HepG2 (cell line): ENCODE data around the gene PHF23. TPM values are rescaled to one million over a fixed set of nuclear protein-coding genes. Genes with fewer than 3 reads are reported as not detected.

ENCODE experiments used
- BRD4 ChIP-seq: sonication (generic); formaldehyde crosslinking; IDR thresholded peaks from 2 replicates; pipeline ENCODE4 v1.4.0; 2020; ENCODE audit warnings: missing genetic modification reagents
- FOXO1 ChIP-seq: sonication (generic); formaldehyde crosslinking; IDR thresholded peaks from 2 replicates; pipeline ENCODE4 v1.4.0; 2020; ENCODE audit warnings: missing genetic modification reagents
- GATAD2A ChIP-seq: IDR thresholded peaks from 2 replicates; pipeline ENCODE4 v1.6.1; 2016
- GZF1 ChIP-seq: sonication (generic); formaldehyde crosslinking; IDR thresholded peaks from 2 replicates; pipeline ENCODE4 v1.5.1; 2020; ENCODE audit warnings: mild to moderate bottlenecking, missing genetic modification reagents
- HNRNPLL ChIP-seq: fragments of 200-400 bp; formaldehyde crosslinking; IDR thresholded peaks from 2 replicates; pipeline ENCODE4 v1.6.1; 2017; ENCODE audit warnings: mild to moderate bottlenecking, low read depth, low read length; ENCODE audit not compliant: poor library complexity, severe bottlenecking
- TAF15 ChIP-seq: fragments of 200-400 bp; formaldehyde crosslinking; IDR thresholded peaks from one replicate; pipeline ENCODE4 v1.6.1; 2018; ENCODE audit warnings: mild to moderate bottlenecking, low read depth, low read length; ENCODE audit not compliant: poor library complexity, severe bottlenecking
- U2AF2 ChIP-seq: fragments of 200-400 bp; formaldehyde crosslinking; IDR thresholded peaks from 2 replicates; pipeline ENCODE4 v1.6.1; 2017; ENCODE audit warnings: low read depth, mild to moderate bottlenecking, low read length
- ZFP90 ChIP-seq: sonication (generic); formaldehyde crosslinking; IDR thresholded peaks from 2 replicates; pipeline ENCODE4 v1.8.0; 2022; ENCODE audit warnings: missing genetic modification reagents, mild to moderate bottlenecking, inconsistent platforms, borderline replicate concordance
- ZNF512 ChIP-seq: sonication (generic); formaldehyde crosslinking; IDR thresholded peaks from 2 replicates; pipeline ENCODE4 v1.4.0; 2020; ENCODE audit warnings: mild to moderate bottlenecking, missing genetic modification reagents
- ZNF547 ChIP-seq: sonication (generic); formaldehyde crosslinking; IDR thresholded peaks from 2 replicates; pipeline ENCODE4 v1.5.1; 2020; ENCODE audit warnings: mild to moderate bottlenecking, missing genetic modification reagents
- polyA plus RNA-seq, 8 experiments: library from polyadenylated mRNA; depleted of rRNA in 3 of 8; stranded (reverse) in 7 of 8; unstranded in 1 of 8; fragments of >200 nt; fragmentation: Illumina TruSeq in 4 of 8; extraction: Trizol in 4 of 8; gene quantifications; 2 replicates each; pipeline versions ENCODE4 v1.2.1 to v1.2.3, GENCODE V29; 2011 to 2016; ENCODE audit warnings: low read depth in 4 of 8, missing spikeins in 1 of 8, mixed read lengths in 1 of 8; ENCODE audit not compliant: insufficient read depth in 1 of 8
- total RNA-seq, 5 experiments: library from RNA; depleted of rRNA; stranded (reverse); fragments of >200 nt; fragmentation: Illumina TruSeq; extraction: Trizol; gene quantifications; 2 replicates each; pipeline ENCODE4 v1.2.3, GENCODE V29; 2016; ENCODE audit warnings: low read depth in 1 of 5
- TF ChIP-seq, protein P1 (sequence below): sonication (generic); formaldehyde crosslinking; IDR thresholded peaks from 2 replicates; pipeline ENCODE4 v1.4.0; 2020; ENCODE audit warnings: low read depth, missing genetic modification reagents
- TF ChIP-seq, protein P2 (sequence below): sonication (generic); formaldehyde crosslinking; IDR thresholded peaks from 2 replicates; pipeline ENCODE4 v1.4.0; 2020; ENCODE audit warnings: missing genetic modification reagents

The PHF23 gene
- total and polyA plus RNA-seq, 2 of the 13 experiments (the other 11 are each of a cell fraction or from before 2014, with no cell fraction given) = 27.6 to 33.2 TPM

DNA sequence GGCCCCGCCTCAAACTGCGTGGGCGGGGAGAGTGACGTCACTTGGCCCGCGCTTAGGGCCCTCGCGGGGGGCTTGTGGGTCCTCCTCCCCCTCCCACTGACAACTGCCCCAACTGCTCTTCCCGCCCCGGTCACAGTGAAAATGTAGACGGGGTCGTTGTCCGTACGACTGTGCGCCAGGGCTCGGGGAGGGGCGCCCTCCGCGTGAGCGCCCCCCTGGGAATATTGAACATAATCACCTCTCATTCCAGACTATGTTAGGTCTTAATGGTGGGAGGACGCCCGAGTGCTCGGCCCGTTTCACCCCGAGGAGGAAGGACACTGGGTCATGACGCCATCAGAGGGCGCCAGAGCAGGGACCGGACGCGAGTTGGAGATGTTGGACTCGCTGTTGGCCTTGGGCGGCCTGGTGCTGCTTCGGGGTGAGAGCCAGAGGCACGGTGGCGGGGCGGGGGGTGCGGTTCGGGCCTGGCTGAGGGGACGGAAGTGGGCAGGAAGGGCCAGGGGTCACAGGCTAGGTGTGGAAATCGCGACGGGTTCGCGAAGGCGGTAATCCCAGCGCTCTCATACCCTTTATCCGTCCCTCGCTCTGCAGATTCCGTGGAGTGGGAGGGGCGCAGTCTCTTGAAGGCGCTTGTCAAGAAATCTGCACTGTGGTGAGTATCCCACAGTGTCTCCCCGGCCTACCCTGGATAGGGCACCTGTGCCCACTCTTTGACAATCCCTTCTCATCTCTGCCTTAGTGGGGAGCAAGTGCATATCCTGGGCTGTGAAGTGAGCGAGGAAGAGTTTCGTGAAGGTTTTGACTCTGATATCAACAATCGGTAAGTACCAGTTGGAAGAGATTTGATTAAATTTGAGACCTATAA is 13.2 kb upstream of the PHF23 start, which contains the start of gene ELP5 (continued):
- TF ChIP-seq, protein P1, sequence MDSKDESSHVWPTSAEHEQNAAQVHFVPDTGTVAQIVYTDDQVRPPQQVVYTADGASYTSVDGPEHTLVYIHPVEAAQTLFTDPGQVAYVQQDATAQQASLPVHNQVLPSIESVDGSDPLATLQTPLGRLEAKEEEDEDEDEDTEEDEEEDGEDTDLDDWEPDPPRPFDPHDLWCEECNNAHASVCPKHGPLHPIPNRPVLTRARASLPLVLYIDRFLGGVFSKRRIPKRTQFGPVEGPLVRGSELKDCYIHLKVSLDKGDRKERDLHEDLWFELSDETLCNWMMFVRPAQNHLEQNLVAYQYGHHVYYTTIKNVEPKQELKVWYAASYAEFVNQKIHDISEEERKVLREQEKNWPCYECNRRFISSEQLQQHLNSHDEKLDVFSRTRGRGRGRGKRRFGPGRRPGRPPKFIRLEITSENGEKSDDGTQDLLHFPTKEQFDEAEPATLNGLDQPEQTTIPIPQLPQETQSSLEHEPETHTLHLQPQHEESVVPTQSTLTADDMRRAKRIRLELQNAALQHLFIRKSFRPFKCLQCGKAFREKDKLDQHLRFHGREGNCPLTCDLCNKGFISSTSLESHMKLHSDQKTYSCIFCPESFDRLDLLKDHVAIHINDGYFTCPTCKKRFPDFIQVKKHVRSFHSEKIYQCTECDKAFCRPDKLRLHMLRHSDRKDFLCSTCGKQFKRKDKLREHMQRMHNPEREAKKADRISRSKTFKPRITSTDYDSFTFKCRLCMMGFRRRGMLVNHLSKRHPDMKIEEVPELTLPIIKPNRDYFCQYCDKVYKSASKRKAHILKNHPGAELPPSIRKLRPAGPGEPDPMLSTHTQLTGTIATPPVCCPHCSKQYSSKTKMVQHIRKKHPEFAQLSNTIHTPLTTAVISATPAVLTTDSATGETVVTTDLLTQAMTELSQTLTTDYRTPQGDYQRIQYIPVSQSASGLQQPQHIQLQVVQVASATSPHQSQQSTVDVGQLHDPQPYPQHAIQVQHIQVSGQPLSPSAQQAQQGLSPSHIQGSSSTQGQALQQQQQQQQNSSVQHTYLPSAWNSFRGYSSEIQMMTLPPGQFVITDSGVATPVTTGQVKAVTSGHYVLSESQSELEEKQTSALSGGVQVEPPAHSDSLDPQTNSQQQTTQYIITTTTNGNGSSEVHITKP (CRISPR knock-in tag) = peak; percentile 49; the same call in 1 of the 2 replicates
- TF ChIP-seq BRD4 (CRISPR knock-in tag) (peak; percentile 81), TAF15 (peak; percentile 84), FOXO1 (no peak), HNRNPLL (peak; percentile 62), ZNF512 (no peak), GATAD2A (CRISPR knock-in tag) (peak; percentile 60; the same call in 1 of the 2 replicates), U2AF2 (no peak), ZFP90 (CRISPR knock-in tag) (peak; percentile 89), GZF1 (CRISPR knock-in tag) (peak; percentile 71; the same call in 1 of the 2 replicates), ZNF547 (CRISPR knock-in tag) (no peak)
- TF ChIP-seq, protein P2, sequence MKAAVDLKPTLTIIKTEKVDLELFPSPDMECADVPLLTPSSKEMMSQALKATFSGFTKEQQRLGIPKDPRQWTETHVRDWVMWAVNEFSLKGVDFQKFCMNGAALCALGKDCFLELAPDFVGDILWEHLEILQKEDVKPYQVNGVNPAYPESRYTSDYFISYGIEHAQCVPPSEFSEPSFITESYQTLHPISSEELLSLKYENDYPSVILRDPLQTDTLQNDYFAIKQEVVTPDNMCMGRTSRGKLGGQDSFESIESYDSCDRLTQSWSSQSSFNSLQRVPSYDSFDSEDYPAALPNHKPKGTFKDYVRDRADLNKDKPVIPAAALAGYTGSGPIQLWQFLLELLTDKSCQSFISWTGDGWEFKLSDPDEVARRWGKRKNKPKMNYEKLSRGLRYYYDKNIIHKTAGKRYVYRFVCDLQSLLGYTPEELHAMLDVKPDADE (CRISPR knock-in tag) = no peak
- TF ChIP-seq, all 625 proteins: peak for 303
